Panc1 (cell line): ENCODE measurements around the gene LHFPL4. TPM values are rescaled to one million over a fixed set of nuclear protein-coding genes. Genes with fewer than 3 reads are reported as not detected.

Source experiments
- ATAC-seq: fragments of 200-7000 bp; cut with Tn5 transposase; 2 replicates; pipeline ENCODE4 v1.9.1; 2020; ENCODE audit warnings: mild to moderate bottlenecking, moderate library complexity
- BruUV-seq: library from RNA; stranded (reverse); fragments of 400-500 nt; replicated peaks from 2 replicates; lab custom pipeline; 2021; lab: Mats Ljungman, UMichigan
- CTCF ChIA-PET: fragments of 300-600 bp; sonication (Branson Sonifier 250); formaldehyde crosslinking; loops from one replicate; lab custom pipeline; 2022; ENCODE audit warnings: antibody characterized with exemption; lab: Charles Lee
- POLR2A ChIA-PET: fragments of 300-600 bp; sonication (Branson Sonifier 250); formaldehyde crosslinking; loops from one replicate; lab custom pipeline; 2022; ENCODE audit warnings: antibody characterized with exemption; lab: Charles Lee
- DNase-seq: peaks from one replicate; pipeline ENCODE4 v3.0.0-alpha.2; 2010; ENCODE audit warnings: low read depth, low spot score
- H3K27ac ChIP-seq: 2 replicates; pipeline ENCODE4 v1.5.1; 2011; ENCODE audit warnings: mild to moderate bottlenecking, low read length, inconsistent platforms
- H3K27me3 ChIP-seq: fragments of 200-500 bp; sonication (Bioruptor generic); 2 replicates; pipeline ENCODE4 v1.6.0; 2014; ENCODE audit warnings: low read length, inconsistent platforms; ENCODE audit not compliant: control insufficient read depth, insufficient read depth
- H3K36me3 ChIP-seq: fragments of 200-500 bp; sonication (Bioruptor generic); 2 replicates; pipeline ENCODE4 v1.5.1; 2014; ENCODE audit warnings: inconsistent platforms, mild to moderate bottlenecking, low read length, moderate library complexity; ENCODE audit not compliant: control insufficient read depth, insufficient read depth
- H3K4me1 ChIP-seq: 2 replicates; pipeline ENCODE4 v1.5.1; 2011; ENCODE audit warnings: inconsistent platforms, mild to moderate bottlenecking, low read length, moderate library complexity; ENCODE audit not compliant: control insufficient read depth, insufficient read depth
- H3K4me3 ChIP-seq, 2 experiments: 2 replicates each; pipeline ENCODE4 v1.5.1; 2011 to 2012; ENCODE audit warnings: low read depth in 2 of 2, low read length in 2 of 2, mild to moderate bottlenecking in 2 of 2, inconsistent platforms in 1 of 2, moderate library complexity in 1 of 2
- H3K9me3 ChIP-seq: fragments of 200-500 bp; sonication (Bioruptor generic); 2 replicates; pipeline ENCODE4 v1.5.1; 2014; ENCODE audit warnings: low read depth, mild to moderate bottlenecking, inconsistent platforms, low read length, moderate library complexity; ENCODE audit not compliant: control insufficient read depth, insufficient read depth
- CTCF ChIP-seq: fragments of 450-650 bp; IDR thresholded peaks from 2 replicates; pipeline ENCODE4 v1.5.1; 2017; ENCODE audit warnings: mild to moderate bottlenecking
- POLR2AphosphoS5 ChIP-seq: IDR thresholded peaks from 2 replicates; pipeline ENCODE4 v1.6.1; 2012; ENCODE audit warnings: mild to moderate bottlenecking, low read depth, low read length, moderate library complexity
- REST ChIP-seq, 2 experiments: IDR thresholded peaks; 2 replicates each; pipeline ENCODE4 v1.6.1; 2011 to 2012; ENCODE audit warnings: low read depth in 2 of 2, control low read depth in 1 of 2, low read length in 1 of 2, mild to moderate bottlenecking in 1 of 2, moderate library complexity in 1 of 2; ENCODE audit not compliant: insufficient read depth in 1 of 2
- SIN3A ChIP-seq: IDR thresholded peaks from 2 replicates; pipeline ENCODE4 v1.6.1; 2012; ENCODE audit warnings: low read depth, mild to moderate bottlenecking, low read length, moderate library complexity, borderline replicate concordance; ENCODE audit not compliant: insufficient read depth
- TCF7L2 ChIP-seq: IDR thresholded peaks from 2 replicates; pipeline ENCODE4 v1.6.1; 2011; ENCODE audit warnings: mild to moderate bottlenecking, low read depth, low read length, inconsistent platforms
- in situ Hi-C: cut with HindIII; loops from 2 replicates; pipeline ENCODE4 v1.10.0; 2016; ENCODE audit warnings: low sequenced_read_pairs, low pct_unique_long_range_greater_than_20kb
- intact Hi-C: fragments of 100-400 bp; cut with micrococcal nuclease; formaldehyde crosslinking; loops from one replicate; pipeline ENCODE4 v1.10.0; 2022; ENCODE audit not compliant: unreplicated experiment
- total RNA-seq: library from RNA; stranded (reverse); gene quantifications from one replicate; pipeline ENCODE4 v1.2.1, GENCODE V29; 2021; ENCODE audit not compliant: unreplicated experiment

LHFPL4 gene
- total RNA-seq, 1 experiment from 2014 or later, result not detected

GRCh38 chr3:9514956-9515355 is 38.7 kb downstream of the LHFPL4 start:
- TF ChIP-seq REST (IDR thresholded peaks at IDR 0.05; ENCODE audit: insufficient read depth in 1 of 2, low read depth in 2 of 2, low read length in 1 of 2) (no peak), SIN3A (no peak), TCF7L2 (no peak), CTCF (no peak), POLR2AphosphoS5 (no peak)
- no peaks in the 10 kb centered on the region for H3K9me3 ChIP-seq
- no peak overlapping the region for H3K4me3 ChIP-seq
- in situ Hi-C loops (no loop called here), intact Hi-C loops (no loop called here)
- H3K4me1 ChIP-seq, result no peaks in the 10 kb centered on the region
- H3K27me3 ChIP-seq, result no peaks in the 10 kb centered on the region
- H3K36me3 ChIP-seq, result no peaks in the 10 kb centered on the region
- H3K27ac ChIP-seq, result no peak overlapping the region
- CTCF ChIA-PET, result no interaction called here
- POLR2A ChIA-PET, result no interaction called here
- DNase-seq (no peak), ATAC-seq (no peak)
- no TSS peak for BruUV-seq

- H3K9me3 ChIP-seq, result no peaks in the 10 kb centered on the region
- ATAC-seq (no peak), DNase-seq (no peak)
- POLR2A ChIA-PET, result no interaction called here
- CTCF ChIA-PET, result no interaction called here
- no peak overlapping the region for H3K27ac ChIP-seq
- no peaks in the 10 kb centered on the region for H3K27me3 ChIP-seq
- BruUV-seq, result no TSS peak
- no peaks in the 10 kb centered on the region for H3K36me3 ChIP-seq
- in situ Hi-C loops (no loop called here), intact Hi-C loops (no loop called here)
- H3K4me1 ChIP-seq, result no peaks in the 10 kb centered on the region
- TF ChIP-seq REST (IDR thresholded peaks at IDR 0.05; ENCODE audit: insufficient read depth in 1 of 2, low read depth in 2 of 2, low read length in 1 of 2), result no peak
- no peak overlapping the region for H3K4me3 ChIP-seq
Measured at GRCh38 chr3:9514306-9514705, 39.3 kb downstream of the LHFPL4 start.
